CD4-positive, alpha-beta T cell treated with Interleukin-2 at 100 ng/mL for 4 hours (primary cell): ENCODE measurements around the gene GNRH2.
A peak's percentile ranks its signal among the peaks of the same experiment; 100 is the strongest.
"Not testable (repeated sequence)": the region's sequence is repeated elsewhere in the genome, so short reads cannot be mapped to it uniquely, and the experiment has no call there.

Source experiments
- DNase-seq: peaks from one replicate; pipeline ENCODE4 v3.0.0-alpha.2; 2020; ENCODE audit warnings: low spot score

GNRH2 gene

GRCh38 chr20:3042625-3043024 lies 797 bp upstream of the GNRH2 start:
- DNase-seq = no peak

GRCh38 chr20:3044336-3044965 lies 1.0 kb downstream of the GNRH2 start:
- DNase-seq = no peak

GRCh38 chr20:3045042-3045815 lies 1.8 kb downstream of the GNRH2 start:
- DNase-seq = peak; percentile 55

GRCh38 chr20:3045816-3046676 lies 2.6 kb downstream of the GNRH2 start, which contains the start of gene MRPS26:
MRPS26 (plus strand) TSS chr20:3046052; CDS start chr20:3046069, 17 bp downstream.
- DNase-seq = peak; percentile 76

- DNase-seq = no peak
Observed at GRCh38 chr20:3046677-3047462, 3.4 kb downstream of the GNRH2 start.

GRCh38 chr20:3047486-3048419 lies 4.3 kb downstream of the GNRH2 start:
- DNase-seq = no peak

- DNase-seq = no peak
Observed at GRCh38 chr20:3051385-3052019, 8.1 kb downstream of the GNRH2 start.

- no peak for DNase-seq
Observed at GRCh38 chr20:3059489-3059888, 16.1 kb downstream of the GNRH2 start.

GRCh38 chr20:3064119-3064518 lies 20.7 kb downstream of the GNRH2 start:
- DNase-seq = not testable (repeated sequence)

GRCh38 chr20:3067139-3068014 lies 24.0 kb downstream of the GNRH2 start:
- DNase-seq = no peak

- no peak for DNase-seq
Observed at GRCh38 chr20:3068075-3068474, 24.7 kb downstream of the GNRH2 start.

GRCh38 chr20:3068986-3069900 lies 25.8 kb downstream of the GNRH2 start:
- peak; percentile 22 for DNase-seq

GRCh38 chr20:3070725-3071124 lies 27.3 kb downstream of the GNRH2 start:
- no peak for DNase-seq

- DNase-seq = no peak
Observed at GRCh38 chr20:3071266-3071609, 27.8 kb downstream of the GNRH2 start.

GRCh38 chr20:3071610-3072529 lies 28.4 kb downstream of the GNRH2 start, which contains the start of gene OXT:
OXT (plus strand) TSS chr20:3071620; CDS start chr20:3071656, 36 bp downstream.
- DNase-seq = peak; percentile 78

GRCh38 chr20:3072530-3073250 lies 29.3 kb downstream of the GNRH2 start:
- DNase-seq = no peak
